Astrocyte (in vitro differentiated cells and primary cell): Measurements from ENCODE around the gene ELF1. TPM values are rescaled to one million over a fixed set of nuclear protein-coding genes. Genes with fewer than 3 reads are reported as not detected.

ENCODE experiments used
- DNase-seq: peaks from one replicate; pipeline ENCODE4 v3.0.0-alpha.2; 2010; ENCODE audit warnings: low read depth
- FAIRE-seq: peaks from 2 replicates; lab custom pipeline; 2011; peaks lifted over from hg19 to GRCh38; lab: Jason Lieb, UNC
- H2AFZ ChIP-seq: 2 replicates; pipeline ENCODE4 v1.6.0; 2012; ENCODE audit warnings: low read depth, low read length, inconsistent platforms
- H3K27ac ChIP-seq: 2 replicates; pipeline ENCODE4 v1.5.1; 2011; ENCODE audit warnings: low read depth, low read length, inconsistent platforms
- H3K27me3 ChIP-seq: 2 replicates; pipeline ENCODE4 v1.6.0; 2011; ENCODE audit warnings: low read length, inconsistent platforms; ENCODE audit not compliant: insufficient read depth
- H3K36me3 ChIP-seq: 2 replicates; pipeline ENCODE4 v1.5.1; 2011; ENCODE audit warnings: low read length, inconsistent platforms; ENCODE audit not compliant: insufficient read depth
- H3K4me1 ChIP-seq: 2 replicates; pipeline ENCODE4 v1.5.1; 2011; ENCODE audit warnings: low read length, inconsistent platforms; ENCODE audit not compliant: insufficient read depth
- H3K4me2 ChIP-seq: 2 replicates; pipeline ENCODE4 v1.6.0; 2012; ENCODE audit warnings: low read length, inconsistent platforms
- H3K4me3 ChIP-seq: 2 replicates; pipeline ENCODE4 v1.5.1; 2011; ENCODE audit warnings: low read depth, mild to moderate bottlenecking, low read length, inconsistent platforms; ENCODE audit not compliant: insufficient read depth
- H3K79me2 ChIP-seq: 2 replicates; pipeline ENCODE4 v1.6.0; 2012; ENCODE audit warnings: mild to moderate bottlenecking, low read length, inconsistent platforms; ENCODE audit not compliant: insufficient read depth
- H3K9ac ChIP-seq: 2 replicates; pipeline ENCODE4 v1.6.0; 2012; ENCODE audit warnings: mild to moderate bottlenecking, low read length, inconsistent platforms
- H3K9me3 ChIP-seq: 2 replicates; pipeline ENCODE4 v1.5.1; 2012; ENCODE audit warnings: low read depth, mild to moderate bottlenecking, low read length, inconsistent platforms; ENCODE audit not compliant: insufficient read depth
- H4K20me1 ChIP-seq: 2 replicates; pipeline ENCODE4 v1.6.0; 2012; ENCODE audit warnings: low read length, inconsistent platforms; ENCODE audit not compliant: insufficient read depth
- H3K27ac Mint-ChIP-seq: one replicate; pipeline ENCODE4 v1.8.0; 2021; ENCODE audit warnings: mild to moderate bottlenecking, mixed read lengths; ENCODE audit not compliant: unreplicated experiment
- H3K27me3 Mint-ChIP-seq: one replicate; pipeline ENCODE4 v1.8.0; 2021; ENCODE audit warnings: low read depth, mixed read lengths; ENCODE audit not compliant: unreplicated experiment
- H3K36me3 Mint-ChIP-seq: one replicate; pipeline ENCODE4 v1.8.0; 2021; ENCODE audit warnings: low read depth, mixed read lengths; ENCODE audit not compliant: unreplicated experiment
- H3K4me1 Mint-ChIP-seq: one replicate; pipeline ENCODE4 v1.8.0; 2021; ENCODE audit warnings: low read depth, mixed read lengths; ENCODE audit not compliant: unreplicated experiment
- H3K4me3 Mint-ChIP-seq: one replicate; pipeline ENCODE4 v1.8.0; 2021; ENCODE audit warnings: mild to moderate bottlenecking, moderate library complexity, mixed read lengths; ENCODE audit not compliant: unreplicated experiment
- H3K9me3 Mint-ChIP-seq: one replicate; pipeline ENCODE4 v1.8.0; 2021; ENCODE audit warnings: mild to moderate bottlenecking, mixed read lengths; ENCODE audit not compliant: unreplicated experiment
- CTCF ChIP-seq: IDR thresholded peaks from 2 replicates; pipeline ENCODE4 v1.5.1; 2011; ENCODE audit warnings: low read depth, mild to moderate bottlenecking, inconsistent platforms, low read length, moderate library complexity; ENCODE audit not compliant: insufficient read depth
- EZH2 ChIP-seq: IDR thresholded peaks from 2 replicates; pipeline ENCODE4 v1.6.1; 2012; ENCODE audit warnings: mild to moderate bottlenecking, low read length, inconsistent platforms; ENCODE audit not compliant: insufficient read depth
- total RNA-seq: library from RNA; stranded (reverse); gene quantifications from 2 replicates; pipeline ENCODE4 v1.2.1, GENCODE V29; 2021

Gene ELF1
- total RNA-seq, 1 donor from 2014 or later = 75.1 TPM

- peaks cover 33% of the 10 kb centered on the region for H3K79me2 ChIP-seq
Observed at GRCh38 chr13:41013835-41014234, 5.3 kb downstream of the ELF1 start.

DNA sequence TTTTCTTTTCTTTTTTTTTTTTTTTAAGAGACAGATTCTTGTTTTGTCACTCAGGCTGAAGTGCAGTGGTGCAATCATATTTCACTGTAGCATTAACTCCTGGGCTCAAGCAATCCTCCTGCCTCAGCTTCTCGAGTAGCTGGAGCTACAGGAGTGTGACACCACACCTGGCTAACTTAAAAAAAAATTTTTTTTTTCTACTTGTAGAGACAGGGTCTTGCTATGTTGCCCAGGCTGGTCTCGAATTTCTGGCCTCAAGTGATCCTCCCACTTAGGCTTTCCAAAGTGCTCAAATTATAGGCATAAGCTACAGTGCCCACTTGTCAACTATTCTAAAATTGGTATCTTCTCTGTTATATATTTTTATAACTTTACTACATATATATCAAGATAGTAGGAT, 6.6 kb downstream of the ELF1 start:
- no peak overlapping the region for H3K4me2 ChIP-seq
- H3K27me3 ChIP-seq = no peaks in the 10 kb centered on the region
- no peaks in the 10 kb centered on the region for H3K36me3 ChIP-seq
- H4K20me1 ChIP-seq = peaks cover 16% of the 10 kb centered on the region
- no peak for FAIRE-seq
- Mint-ChIP-seq H3K4me1 (peaks cover 20% of the 10 kb centered on the region), H3K4me3 (no peak overlapping the region), H3K36me3 (peaks cover 2% of the 10 kb centered on the region), H3K27ac (no peak overlapping the region), H3K27me3 (no peaks in the 10 kb centered on the region), H3K9me3 (no peaks in the 10 kb centered on the region)
- TF ChIP-seq CTCF = no peak
- no peak for TF ChIP-seq EZH2
- H3K9me3 ChIP-seq = no peaks in the 10 kb centered on the region
- H3K4me3 ChIP-seq = no peak overlapping the region
- no peak overlapping the region for H2AFZ ChIP-seq
- peaks cover 34% of the 10 kb centered on the region for H3K79me2 ChIP-seq
- DNase-seq = no peak
- H3K9ac ChIP-seq = no peak overlapping the region
- H3K27ac ChIP-seq = no peak overlapping the region
- H3K4me1 ChIP-seq = no peaks in the 10 kb centered on the region

More at GRCh38 chr13:41013835-41014234, 5.3 kb downstream of the ELF1 start:
- no peaks in the 10 kb centered on the region for H3K4me1 ChIP-seq
- no peak overlapping the region for H2AFZ ChIP-seq
- H3K9ac ChIP-seq = no peak overlapping the region
- Mint-ChIP-seq H3K27me3 (no peaks in the 10 kb centered on the region), H3K27ac (no peak overlapping the region), H3K36me3 (peaks cover 2% of the 10 kb centered on the region), H3K9me3 (no peaks in the 10 kb centered on the region), H3K4me3 (no peak overlapping the region), H3K4me1 (peaks cover 15% of the 10 kb centered on the region)
- no peak overlapping the region for H3K4me3 ChIP-seq
- no peaks in the 10 kb centered on the region for H3K9me3 ChIP-seq
- H3K27me3 ChIP-seq = no peaks in the 10 kb centered on the region
- DNase-seq (no peak), FAIRE-seq (no peak)
- no peak overlapping the region for H3K4me2 ChIP-seq
- H4K20me1 ChIP-seq = peaks cover 16% of the 10 kb centered on the region
- no peak overlapping the region for H3K27ac ChIP-seq
- TF ChIP-seq EZH2 = no peak
- TF ChIP-seq CTCF = no peak
- no peaks in the 10 kb centered on the region for H3K36me3 ChIP-seq

DNA sequence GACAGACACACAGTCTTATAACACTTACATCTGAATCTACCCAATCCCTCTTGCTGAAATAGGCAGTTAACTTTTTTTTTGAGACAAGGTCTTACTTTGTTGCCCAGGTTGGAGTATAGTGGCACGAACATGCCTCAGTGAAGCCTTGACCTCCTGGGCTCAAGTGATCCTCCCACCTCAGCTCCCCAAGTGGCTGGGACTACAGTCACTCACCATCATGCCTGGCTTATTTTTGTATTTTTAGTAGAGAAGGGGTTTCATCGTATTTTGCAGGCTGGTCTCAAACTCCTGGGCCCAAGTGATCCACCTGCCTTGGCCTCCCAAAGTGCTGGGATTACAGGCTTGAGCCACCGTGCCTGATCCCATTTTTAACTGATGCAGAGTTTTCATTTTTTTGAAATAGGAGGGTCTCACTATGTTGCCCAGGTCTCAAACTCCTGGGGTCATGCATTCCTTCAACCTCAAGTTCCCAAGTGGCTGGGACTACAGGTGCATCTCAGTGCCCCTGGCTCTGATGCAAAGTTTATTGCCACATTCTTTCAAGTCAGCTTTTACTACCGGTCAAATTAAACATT, 7.6 kb downstream of the ELF1 start:
- TF ChIP-seq CTCF (no peak), EZH2 (no peak)
- H3K4me3 Mint-ChIP-seq = no peak overlapping the region
- FAIRE-seq (no peak), DNase-seq (no peak)
- Histone ChIP-seq H2AFZ (no peak overlapping the region), H3K9me3 (no peaks in the 10 kb centered on the region), H4K20me1 (peaks cover 19% of the 10 kb centered on the region), H3K36me3 (no peaks in the 10 kb centered on the region), H3K79me2 (peaks cover 39% of the 10 kb centered on the region), H3K4me3 (no peak overlapping the region), H3K27me3 (no peaks in the 10 kb centered on the region), H3K4me1 (no peaks in the 10 kb centered on the region), H3K9ac (no peak overlapping the region), H3K27ac (no peak overlapping the region), H3K4me2 (no peak overlapping the region)
- no peak overlapping the region for H3K27ac Mint-ChIP-seq
- H3K4me1 Mint-ChIP-seq = peaks cover 19% of the 10 kb centered on the region
- no peaks in the 10 kb centered on the region for H3K9me3 Mint-ChIP-seq
- no peaks in the 10 kb centered on the region for H3K27me3 Mint-ChIP-seq
- H3K36me3 Mint-ChIP-seq = peaks cover 2% of the 10 kb centered on the region
